ENCODE data around the gene ABHD12.

ABHD12 gene

GRCh38 chr20:25288291-25289181, 102.1 kb downstream of the ABHD12 start:
- DNase-seq, result no peak

- no peak for DNase-seq
Measured at GRCh38 chr20:25287631-25288290, 102.9 kb downstream of the ABHD12 start.

- DNase-seq, result no peak
Measured at GRCh38 chr20:25286917-25287316, 103.7 kb downstream of the ABHD12 start.

GRCh38 chr20:25285856-25286798, 104.5 kb downstream of the ABHD12 start:
- no peak for DNase-seq

GRCh38 chr20:25285091-25285647, 105.5 kb downstream of the ABHD12 start:
- DNase-seq, result no peak

- no peak for DNase-seq
Measured at GRCh38 chr20:25284131-25284601, 106.5 kb downstream of the ABHD12 start.

GRCh38 chr20:25283221-25283951, 107.2 kb downstream of the ABHD12 start:
- no peak for DNase-seq

GRCh38 chr20:25282796-25283195, 107.8 kb downstream of the ABHD12 start:
- no peak for DNase-seq

- DNase-seq, result no peak
Measured at GRCh38 chr20:25282034-25282781, 108.4 kb downstream of the ABHD12 start.

GRCh38 chr20:25281541-25281991, 109.1 kb downstream of the ABHD12 start:
- no peak for DNase-seq

GRCh38 chr20:25280574-25281535, 109.8 kb downstream of the ABHD12 start:
- DNase-seq, result no peak

- DNase-seq, result no peak
Measured at GRCh38 chr20:25280051-25280573, 110.5 kb downstream of the ABHD12 start.

- DNase-seq, result no peak
Measured at GRCh38 chr20:25279403-25279802, 111.2 kb downstream of the ABHD12 start.

- no peak for DNase-seq
Measured at GRCh38 chr20:25278636-25279361, 111.8 kb downstream of the ABHD12 start.

GRCh38 chr20:25277941-25278521, 112.6 kb downstream of the ABHD12 start:
- no peak for DNase-seq

- no peak for DNase-seq
Measured at GRCh38 chr20:25277051-25277801, 113.4 kb downstream of the ABHD12 start.

GRCh38 chr20:25276533-25277050, 114.0 kb downstream of the ABHD12 start:
- DNase-seq, result no peak

Measured in activated CD4-positive, alpha-beta T cell treated with anti-CD3 and anti-CD28 coated beads, Interleukin-2, amount 50 U/mL, for 16 hours (primary cell).